Stimulated activated CD8-positive, alpha-beta memory T cell treated with anti-CD3 and anti-CD28 coated beads, Interleukin-12 subunit alpha, Interleukin-12 subunit beta, amount 100 ng/mL, for 1 hour (primary cell): ENCODE measurements around the gene ADCY1.

Experiments
- DNase-seq: peaks from one replicate; pipeline ENCODE4 v3.0.0-alpha.2; 2020; ENCODE audit warnings: low read depth

Gene ADCY1

DNA sequence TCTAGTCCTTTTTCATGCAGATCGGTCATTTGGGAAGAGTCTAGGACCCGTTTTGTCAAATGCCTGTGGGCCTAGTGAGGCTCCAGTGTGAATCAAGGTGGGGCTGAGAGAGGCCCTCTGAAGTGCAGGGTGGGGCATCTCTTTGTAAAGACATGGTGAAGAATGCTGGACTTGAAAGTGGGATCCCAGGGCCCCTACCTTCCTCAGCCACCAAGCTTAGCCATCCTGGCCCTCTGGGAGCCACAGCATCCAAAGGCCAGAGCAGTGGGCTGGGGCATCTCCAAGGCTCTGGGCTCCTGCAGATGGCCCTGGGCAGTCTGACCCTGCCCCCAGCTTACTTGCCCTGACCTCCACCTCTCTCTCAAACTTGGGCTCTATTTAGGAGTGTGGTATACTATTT is 78.5 kb downstream of the ADCY1 start:
- DNase-seq, result no peak

DNA sequence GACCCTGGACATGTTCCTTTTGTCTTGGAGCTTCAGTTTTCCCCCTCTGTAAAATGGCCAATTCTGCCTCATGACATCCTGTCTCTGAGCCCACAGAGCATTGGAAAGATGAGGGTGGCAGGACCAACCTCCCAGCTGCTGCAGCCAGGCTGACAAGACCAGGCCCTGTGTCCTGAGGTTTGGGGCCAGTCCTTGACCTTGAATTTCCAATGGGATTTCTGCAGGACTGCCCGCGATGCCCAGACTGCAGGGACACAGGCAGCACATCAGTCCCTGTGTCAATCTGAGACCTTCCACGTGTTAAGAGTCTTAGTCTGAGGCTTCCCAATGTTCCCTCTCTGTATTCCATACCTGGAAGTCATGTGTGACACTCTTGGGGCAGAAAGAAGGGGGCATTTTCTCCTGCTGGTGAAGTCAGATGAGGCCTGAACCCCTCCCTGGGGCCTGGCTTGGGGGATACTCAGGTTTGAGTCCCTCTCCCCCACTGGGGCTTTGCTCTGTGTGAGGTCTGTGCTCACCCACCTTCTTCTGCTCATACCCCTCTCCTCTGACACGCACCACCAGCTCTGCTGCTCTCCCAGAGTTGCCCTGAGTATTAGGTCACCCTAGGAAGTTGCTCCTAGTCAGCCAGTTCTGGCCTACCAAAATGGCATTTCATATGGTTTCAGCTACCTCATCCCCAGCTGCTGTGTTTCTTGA is 79.2 kb downstream of the ADCY1 start:
- no peak for DNase-seq

DNA sequence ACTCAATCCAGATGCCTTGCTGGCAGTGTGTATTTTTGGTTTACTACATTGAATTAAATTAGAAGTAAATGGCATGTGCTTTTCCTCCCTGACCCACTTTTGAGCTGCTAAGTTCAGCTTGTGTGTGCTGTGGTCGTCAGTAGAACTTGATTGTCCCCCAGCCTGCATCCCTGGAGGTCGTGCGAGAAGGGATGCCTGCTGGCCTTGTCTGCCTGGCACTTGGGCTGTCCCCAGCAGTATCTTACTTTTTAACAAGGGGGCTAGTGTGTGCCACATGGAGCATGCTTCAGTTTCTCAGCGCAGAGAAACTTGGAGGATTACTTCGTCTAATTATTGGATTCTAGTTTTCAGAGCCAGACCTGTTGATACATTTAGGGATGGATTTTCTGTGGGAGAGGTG is 80.2 kb downstream of the ADCY1 start:
- DNase-seq, result no peak

DNA sequence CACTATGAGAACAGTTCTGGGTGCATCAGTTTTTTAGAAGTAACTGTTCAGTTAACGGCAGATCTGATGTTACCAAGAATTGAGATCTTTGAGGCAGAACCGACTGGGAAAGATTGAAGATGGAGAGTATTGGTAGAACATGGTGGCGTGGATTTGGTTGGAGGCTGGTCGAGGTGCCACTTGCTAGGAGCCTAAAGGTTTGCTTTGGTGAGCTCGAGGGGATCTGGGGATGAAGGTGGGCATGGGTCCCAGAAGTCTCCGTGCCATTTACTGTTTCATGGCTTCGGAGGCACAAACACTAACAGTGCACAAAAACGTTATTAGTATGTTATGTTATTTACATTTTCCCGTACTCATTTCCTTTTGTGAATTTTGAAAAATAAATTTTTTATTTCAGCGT is 81.4 kb downstream of the ADCY1 start:
- DNase-seq, result no peak

DNA sequence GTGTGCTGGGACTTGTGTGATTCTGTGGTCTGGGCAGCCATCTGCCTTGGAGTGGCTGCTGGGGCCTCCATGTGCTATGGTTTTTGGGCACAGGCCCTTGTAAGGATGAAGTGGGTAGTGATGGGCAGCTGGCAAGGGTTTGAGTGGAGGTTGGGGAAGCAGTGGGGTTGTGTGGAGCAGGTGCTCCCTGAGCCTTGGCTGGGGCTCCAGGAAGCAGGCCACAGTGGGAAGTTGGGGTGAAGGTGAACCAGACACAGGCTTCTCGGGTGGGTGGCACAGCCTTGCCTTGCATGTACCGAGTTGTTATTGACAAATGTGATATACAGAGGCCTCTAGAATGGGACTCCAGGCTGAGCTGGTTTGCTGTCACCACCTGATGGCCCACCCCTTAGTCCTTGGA is 82.3 kb downstream of the ADCY1 start:
- DNase-seq, result no peak

DNA sequence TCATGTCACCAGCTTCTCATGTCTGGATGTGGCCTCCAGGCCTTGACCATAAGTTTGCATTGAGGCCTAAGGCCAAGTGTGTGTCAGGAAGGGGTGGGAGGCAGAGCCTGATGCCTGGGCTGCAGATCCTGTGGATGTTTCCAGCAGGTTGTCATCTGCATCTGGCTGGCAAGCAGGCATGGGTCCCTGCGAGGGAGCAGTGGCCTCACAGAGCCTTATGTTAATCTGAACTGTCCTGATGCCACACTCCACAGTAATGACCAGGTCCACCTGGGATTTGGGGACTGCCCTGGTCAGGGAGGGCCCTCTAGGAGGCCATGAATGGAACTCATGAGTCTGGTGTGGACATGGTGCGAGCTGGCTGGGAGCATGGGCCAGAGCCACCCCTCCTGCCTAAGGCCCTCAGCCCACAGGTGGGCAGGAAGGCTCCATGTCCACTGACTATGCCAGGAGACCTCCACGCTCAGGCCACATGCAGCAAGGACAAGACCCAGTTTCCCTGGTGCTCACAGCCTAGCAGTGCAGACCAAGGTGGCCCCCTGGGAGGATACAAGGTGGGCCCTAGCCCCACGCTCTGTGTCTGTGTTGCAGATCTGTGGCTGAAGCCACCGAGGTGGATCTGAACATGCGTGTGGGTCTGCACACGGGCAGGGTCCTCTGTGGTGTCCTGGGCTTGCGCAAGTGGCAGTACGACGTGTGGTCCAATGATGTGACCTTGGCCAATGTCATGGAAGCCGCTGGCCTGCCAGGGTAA is 83.1 kb downstream of the ADCY1 start:
- DNase-seq, result no peak

DNA sequence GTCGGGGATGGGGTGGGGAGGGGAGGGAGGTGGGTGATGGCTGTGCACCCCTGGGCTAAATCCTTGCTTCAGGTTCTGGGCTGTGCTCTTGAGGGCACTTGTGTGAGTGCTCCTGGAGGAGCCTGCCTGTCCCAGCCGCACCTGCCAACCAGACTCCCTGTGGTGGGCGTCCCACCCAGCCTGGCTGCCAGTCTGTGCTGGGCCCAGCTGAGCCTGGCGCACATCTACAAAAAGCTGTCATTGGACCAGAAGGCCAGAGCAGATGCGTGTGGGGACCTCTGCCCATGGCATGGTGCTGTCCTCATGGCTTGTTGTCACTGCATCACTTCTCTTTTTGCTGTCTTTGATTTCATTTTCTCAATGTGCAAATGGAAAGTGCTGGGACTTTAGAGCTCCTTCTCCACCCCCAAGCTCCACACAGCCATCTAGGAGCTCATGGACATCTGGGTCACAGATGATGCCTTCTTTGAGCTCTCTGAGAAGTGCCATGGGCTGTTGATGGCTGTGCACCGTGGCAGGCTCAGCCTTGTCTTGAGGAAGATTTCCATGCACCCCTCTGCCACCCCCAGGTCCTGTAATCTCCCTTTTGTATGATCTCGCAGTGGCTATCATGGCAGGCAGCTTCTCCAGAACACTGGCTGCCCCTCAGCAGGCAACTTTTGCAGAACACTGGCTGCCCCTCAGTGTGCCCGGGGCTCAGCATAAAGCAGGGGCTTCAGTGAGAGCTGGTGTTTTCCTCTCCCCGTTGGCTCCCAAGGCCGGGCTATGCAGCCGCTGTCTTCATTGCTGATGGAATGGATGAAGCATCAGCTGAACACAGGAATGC is 83.9 kb downstream of the ADCY1 start:
- no peak for DNase-seq

DNA sequence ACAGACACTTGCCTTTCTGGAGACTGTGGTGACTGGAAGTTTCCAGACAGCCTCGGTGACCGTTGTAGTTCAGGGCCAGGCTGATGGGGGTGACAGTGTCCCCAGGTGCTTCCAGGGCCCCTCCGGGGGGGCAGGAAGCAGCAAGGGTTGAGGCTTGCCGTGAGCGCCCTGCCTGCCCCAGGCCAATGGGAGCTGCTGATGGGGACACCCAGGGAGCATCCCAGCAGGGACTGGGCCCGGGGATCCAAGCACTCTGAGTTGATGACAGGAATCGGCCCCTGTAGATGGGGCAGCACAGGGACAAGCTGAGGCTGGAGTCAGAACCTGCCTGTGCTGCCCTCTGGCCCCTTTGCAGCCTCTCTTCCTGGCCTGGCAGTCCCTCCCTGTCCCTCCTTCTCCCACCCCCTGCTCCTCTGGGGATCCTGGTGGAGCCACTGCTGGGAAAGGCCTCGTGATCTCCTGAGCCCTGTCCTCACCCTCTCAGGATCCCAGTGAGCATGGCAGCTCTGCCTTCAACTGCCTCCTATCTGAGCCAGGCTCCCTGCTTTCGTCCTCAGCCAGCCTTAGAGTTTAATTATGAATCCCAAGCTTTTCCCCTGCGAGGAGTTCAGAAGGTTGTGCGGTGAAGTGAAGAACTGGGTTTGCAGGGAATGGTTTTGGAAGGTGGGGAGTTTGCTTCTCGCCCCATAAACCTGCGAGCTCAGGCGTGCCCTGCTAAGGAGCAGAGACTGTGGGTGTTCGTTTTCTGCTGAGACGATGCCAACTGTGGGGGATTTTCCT is 84.7 kb downstream of the ADCY1 start:
- no peak for DNase-seq

DNA sequence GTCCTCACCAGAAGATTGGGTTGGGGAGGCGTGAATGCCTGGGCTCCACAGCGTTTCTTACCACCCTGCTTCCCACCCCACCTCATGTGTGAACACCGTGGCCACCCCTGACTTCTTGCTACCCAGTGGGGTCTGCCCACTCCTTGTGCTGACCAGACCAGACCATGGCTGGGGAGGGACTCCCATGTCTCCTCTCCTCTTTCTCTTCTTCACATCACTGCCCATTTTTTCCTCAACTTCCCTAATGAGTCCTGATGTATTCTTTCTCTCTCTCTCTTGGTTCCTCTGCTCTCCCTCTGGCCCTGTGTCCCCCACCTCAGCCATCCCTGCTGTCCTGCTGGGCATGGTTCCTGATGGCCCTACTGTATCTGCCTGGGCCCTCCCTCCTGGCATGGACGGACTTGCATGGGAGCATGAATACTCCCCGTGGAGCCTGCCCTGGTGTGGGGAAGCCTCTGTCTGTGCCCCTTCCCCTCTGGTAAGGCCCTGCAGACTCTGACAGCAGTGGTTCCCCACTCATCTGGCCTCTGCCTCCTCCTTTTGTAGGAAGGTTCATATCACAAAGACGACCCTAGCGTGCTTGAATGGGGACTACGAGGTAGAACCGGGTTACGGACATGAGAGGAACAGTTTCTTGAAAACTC is 85.5 kb downstream of the ADCY1 start:
- no peak for DNase-seq

DNA sequence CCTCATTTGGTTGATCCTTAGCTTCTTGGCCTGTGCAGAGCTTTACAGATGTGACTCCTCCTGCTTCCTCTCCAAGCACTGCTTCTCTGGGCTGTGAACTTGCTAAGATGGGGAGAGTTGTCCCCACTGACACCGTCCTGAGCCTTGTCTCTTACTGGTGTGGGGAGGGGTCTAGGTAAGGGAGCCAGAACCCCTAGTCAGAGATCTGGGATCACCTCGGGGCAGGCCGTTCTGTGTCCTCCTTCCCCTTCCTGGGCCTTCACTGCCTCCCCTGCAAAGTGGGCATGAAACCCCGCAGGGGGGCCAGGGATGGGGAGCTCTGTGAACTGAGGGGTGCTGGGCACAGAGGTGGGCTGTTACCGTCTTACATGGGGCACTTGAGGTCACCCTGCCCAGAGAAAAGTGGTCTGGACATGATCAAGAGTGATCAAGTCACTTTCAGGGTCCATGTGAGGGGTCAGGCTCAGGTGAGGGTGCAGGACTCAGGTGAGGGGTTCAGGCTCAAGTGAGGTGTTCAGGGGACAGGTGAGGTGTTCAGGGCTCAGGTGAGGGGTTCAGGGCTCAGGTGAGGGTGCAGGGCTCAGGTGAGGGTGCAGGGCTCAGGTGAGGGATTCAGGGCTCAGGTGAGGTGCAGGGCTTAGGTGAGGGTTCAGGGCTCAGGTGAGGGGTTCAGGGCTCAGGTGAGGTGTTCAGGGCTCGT is 86.2 kb downstream of the ADCY1 start:
- DNase-seq, result no peak

DNA sequence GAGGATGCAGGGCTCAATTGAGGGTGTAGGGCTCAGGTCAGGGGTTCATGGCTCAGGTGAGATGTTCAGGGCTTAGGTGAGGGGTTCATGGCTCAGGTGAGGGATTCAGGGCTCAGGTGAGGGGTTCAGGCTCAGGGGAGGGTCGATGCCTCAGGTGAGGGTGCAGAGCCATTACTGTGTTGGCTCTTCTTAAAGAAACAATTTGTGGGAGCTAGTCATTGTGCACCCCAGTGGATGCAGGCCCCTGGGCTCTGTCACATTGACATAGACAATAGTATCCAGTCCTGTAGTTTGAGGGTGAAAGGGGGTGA is 86.7 kb downstream of the ADCY1 start:
- no peak for DNase-seq

DNA sequence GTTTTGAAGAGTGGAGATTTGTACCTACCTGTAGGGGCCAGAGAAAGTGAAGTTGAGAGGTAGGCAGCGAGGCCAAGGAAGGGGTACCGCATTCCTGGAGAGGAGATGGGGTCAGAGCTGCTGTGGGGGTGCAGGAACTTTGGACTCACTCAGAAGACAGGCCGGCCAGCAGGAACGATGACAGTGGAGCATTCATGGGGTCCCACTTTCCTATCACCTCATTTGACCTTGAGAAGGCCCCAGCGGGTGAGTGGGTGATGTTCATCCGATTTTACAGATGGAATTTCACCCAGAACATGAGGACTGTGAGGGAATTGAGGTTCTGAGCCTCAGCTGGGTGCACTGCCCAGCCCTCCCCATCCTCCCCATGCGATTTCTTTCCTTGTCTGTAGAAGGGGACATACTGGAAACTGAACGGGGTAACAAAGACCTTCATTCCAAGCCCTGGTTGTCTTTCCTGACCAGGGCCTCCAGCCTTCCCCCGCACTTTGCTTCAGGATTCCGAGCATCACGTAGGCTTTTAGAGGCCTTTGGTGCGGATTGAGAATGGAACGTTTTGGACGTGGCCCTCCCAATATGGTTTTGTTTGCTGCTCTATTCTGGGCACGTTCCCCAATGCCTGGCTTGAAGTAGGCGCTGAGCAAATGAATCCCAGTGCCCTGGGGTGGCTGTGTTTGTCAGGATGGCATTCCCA is 87.3 kb downstream of the ADCY1 start:
- DNase-seq, result no peak

DNA sequence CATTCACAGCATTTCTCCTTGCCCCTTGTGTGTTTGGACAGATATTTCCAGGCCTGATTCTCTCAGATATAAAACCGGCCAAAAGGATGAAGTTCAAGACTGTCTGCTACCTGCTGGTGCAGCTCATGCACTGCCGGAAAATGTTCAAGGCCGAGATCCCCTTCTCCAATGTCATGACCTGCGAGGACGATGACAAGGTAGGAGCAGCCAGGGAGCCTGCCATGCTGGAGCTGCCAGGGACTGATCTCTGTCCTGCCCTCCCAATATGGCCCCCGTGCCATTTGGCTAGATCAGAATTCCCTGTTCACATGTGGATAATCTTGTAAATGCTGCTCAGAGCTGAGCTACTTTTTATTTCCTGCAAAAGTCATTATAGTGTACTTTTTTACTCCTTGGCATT is 87.8 kb downstream of the ADCY1 start:
- no peak for DNase-seq

DNA sequence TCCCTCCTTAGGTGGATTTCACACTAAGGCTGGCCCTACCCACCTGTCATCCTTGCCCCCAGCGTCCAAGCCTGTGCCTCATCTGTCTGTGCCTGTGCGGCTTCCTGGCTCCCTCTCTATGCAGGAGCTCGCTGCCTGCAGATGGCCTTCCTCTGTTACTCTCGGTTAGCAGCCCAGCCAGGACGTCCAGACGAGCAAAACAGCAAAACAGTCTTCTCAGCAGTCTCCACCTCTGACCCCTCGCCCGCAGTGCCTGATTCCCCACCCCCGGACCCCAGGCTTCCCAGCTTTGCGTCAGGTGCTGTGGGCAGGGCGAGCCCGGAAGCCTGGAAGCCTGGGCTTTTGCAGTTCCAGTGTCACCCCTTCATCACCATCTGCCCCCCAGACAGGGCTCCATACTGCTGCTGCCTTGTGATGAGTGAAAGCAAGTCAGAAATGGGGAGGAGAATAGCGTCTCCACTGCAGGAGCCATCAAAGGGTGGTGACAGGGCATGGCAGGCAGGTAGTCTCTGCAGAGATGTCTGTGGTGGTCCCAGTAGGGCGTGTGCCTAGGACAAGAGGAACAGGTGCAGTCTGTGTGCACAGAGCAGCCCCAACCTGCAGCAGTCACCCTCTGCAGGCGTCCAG is 88.5 kb downstream of the ADCY1 start:
- no peak for DNase-seq

DNA sequence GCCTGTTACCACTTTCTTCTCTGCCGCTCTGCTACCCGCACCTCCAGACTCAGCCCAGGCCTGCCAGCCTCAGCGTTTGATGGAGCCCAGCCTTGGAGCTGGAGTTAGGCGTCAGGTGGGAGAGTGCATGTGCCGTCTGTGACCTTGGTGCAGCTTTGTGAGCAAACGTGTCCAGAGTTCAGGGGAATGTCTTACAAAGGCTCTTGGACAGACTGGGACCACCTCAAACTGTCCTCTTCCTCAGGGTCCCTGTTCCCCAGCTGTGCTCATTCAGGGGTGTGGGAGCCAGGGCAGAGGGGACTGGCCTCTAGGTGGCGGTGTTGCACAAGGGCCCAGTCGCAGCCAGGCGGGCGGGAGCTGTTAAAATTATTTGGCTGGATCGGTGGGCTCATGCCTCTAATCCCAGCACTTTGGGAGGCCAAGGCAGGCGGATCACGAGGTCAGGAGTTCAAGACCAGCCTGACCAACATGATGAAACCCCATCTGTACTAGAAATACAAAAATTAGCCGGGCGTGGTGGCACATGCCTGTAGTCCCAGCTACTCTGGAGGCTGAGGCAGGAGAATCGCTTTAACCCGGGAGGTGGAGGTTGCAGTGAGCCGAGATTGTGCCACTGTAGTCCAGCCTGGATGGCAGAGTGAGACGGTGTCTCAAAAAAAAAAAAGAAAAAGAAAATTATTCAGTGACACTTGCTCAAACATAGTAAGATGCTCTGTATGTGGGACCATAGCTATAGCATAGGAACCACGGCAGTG is 89.2 kb downstream of the ADCY1 start:
- no peak for DNase-seq

DNA sequence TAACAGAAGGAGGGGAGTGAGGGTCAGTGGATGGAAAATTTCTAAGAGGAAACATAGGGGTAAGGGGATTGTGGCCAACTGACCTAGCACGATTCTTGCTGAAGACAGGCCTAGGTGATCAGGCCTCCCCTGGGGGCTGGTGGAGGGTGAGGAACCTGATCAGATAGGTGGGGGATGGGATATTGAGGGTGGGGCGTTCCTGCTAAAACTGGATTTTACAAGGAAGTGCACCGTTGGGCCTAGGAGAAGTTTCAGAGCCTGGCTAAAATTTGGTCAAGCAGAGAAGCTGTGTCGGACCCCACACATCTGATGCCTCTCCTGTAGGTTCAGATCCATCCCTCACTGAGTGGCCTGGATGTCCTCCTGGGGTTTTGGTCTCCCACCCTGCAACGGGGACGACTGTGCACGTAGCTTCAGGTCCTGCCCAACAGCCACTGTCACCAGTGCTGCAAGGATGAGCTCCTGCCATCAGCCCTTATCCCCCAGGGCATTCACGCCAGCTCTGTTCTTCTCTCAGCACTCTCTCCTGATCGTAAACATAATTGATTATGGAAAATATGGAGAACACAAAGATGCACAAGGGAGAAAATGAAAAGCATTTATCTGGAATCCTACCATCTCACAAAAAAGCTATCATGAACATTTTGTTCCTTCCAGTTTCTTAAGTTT is 89.9 kb downstream of the ADCY1 start:
- DNase-seq, result no peak

DNA sequence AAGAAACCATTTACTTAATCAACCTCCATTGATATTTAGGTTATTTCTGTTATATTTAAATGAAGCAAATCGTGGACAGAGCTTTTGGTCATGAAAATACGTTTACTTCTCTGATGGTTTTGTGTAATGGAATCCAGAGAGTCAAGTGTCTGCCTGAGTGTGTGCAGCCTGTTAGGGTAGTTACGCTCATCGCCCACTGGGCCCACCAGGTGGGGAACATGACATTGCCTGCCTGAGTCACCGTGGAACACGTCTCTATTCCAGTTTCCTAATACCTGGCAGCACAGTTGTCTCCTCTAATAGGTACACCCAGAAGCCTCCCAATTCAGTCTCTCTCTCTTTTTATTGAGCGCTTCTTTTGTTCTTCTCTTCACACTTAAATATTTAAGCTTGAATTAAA is 91.0 kb downstream of the ADCY1 start:
- no peak for DNase-seq

DNA sequence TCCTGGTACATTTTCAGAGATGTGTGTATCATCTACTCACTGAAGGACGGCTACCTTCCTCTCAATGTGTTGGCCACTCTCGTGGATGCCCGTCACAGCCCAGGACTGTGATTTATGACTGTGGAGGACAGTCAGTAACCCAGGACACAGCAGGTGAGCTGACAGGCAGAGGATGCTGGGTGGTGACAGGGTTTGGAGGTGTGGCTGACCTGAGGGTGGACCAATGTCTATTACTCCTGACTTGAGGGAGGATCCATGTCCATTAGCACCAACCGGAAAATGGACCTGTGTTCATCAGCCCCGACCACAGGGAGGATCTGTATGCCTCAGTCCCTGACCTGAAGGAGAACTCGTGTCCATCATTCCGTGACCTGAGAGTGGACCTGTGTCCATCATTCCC is 96.1 kb downstream of the ADCY1 start:
- no peak for DNase-seq

DNA sequence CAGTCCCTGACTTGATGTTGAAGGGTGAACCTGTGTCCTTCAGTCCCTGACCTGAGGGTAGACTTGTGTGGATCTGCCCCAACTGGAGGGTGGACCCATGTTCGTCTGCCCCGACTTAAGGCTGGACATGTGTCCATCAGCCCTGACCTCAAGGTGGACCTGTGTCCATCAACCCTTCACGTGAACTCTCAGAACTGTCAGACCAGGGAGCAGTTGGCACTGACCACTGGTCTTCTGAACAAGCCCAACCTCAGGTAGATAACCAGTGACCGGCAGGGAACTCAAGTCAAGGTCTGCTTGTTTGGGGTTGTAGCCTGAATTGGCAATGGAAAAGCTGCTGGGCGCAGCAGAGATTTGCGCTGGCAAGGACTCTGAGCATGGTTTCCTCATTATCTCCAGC is 96.5 kb downstream of the ADCY1 start:
- no peak for DNase-seq
